Keratinocyte (primary cell): ENCODE measurements around the gene TMEM129. TPM values are rescaled to one million over a fixed set of nuclear protein-coding genes. Genes with fewer than 3 reads are reported as not detected.

Source experiments
- DNase-seq: peaks from one replicate; pipeline ENCODE4 v3.0.0-alpha.2; 2011; ENCODE audit warnings: low read depth, missing footprints, low spot score
- FAIRE-seq: peaks from 2 replicates; lab custom pipeline; 2011; peaks lifted over from hg19 to GRCh38; lab: Jason Lieb, UNC
- H2AFZ ChIP-seq: 2 replicates; pipeline ENCODE4 v1.6.0; 2012; ENCODE audit warnings: low read length, control low read depth, inconsistent platforms; ENCODE audit not compliant: control insufficient read depth
- H3K27ac ChIP-seq: 2 replicates; pipeline ENCODE4 v1.5.1; 2011; ENCODE audit warnings: low read length; ENCODE audit not compliant: control insufficient read depth, insufficient read depth
- H3K27me3 ChIP-seq: 3 replicates; pipeline ENCODE4 v1.6.0; 2011; ENCODE audit warnings: low read length; ENCODE audit not compliant: control insufficient read depth, insufficient read depth; ENCODE audit errors: extremely low read depth
- H3K36me3 ChIP-seq, 2 experiments: 2 replicates in 1 of 2; 3 replicates in 1 of 2; pipeline ENCODE4 v1.5.1; 2011; ENCODE audit warnings: low read length in 2 of 2, mild to moderate bottlenecking in 1 of 2; ENCODE audit not compliant: control insufficient read depth in 2 of 2, insufficient read depth in 2 of 2; ENCODE audit errors: extremely low read depth in 1 of 2
- H3K4me1 ChIP-seq: 3 replicates; pipeline ENCODE4 v1.5.1; 2011; ENCODE audit warnings: low read length; ENCODE audit not compliant: control insufficient read depth, insufficient read depth; ENCODE audit errors: extremely low read depth
- H3K4me2 ChIP-seq: 3 replicates; pipeline ENCODE4 v1.6.0; 2011; ENCODE audit warnings: low read depth, low read length; ENCODE audit not compliant: control insufficient read depth, insufficient read depth; ENCODE audit errors: extremely low read depth
- H3K4me3 ChIP-seq, 3 experiments: fragments of 200-600 bp in 1 of 3; sonication (generic) in 1 of 3; 2 replicates in 2 of 3; 3 replicates in 1 of 3; pipeline ENCODE4 v1.5.1; 2011 to 2016; ENCODE audit warnings: low read length in 3 of 3, mild to moderate bottlenecking in 3 of 3, control low read depth in 2 of 3, inconsistent platforms in 1 of 3, low read depth in 1 of 3, mixed read lengths in 1 of 3, mixed run types in 1 of 3, moderate library complexity in 1 of 3; ENCODE audit not compliant: control insufficient read depth in 2 of 3, insufficient read depth in 2 of 3; ENCODE audit errors: extremely low read depth in 1 of 3
- H3K79me2 ChIP-seq: 2 replicates; pipeline ENCODE4 v1.6.0; 2012; ENCODE audit warnings: low read length; ENCODE audit not compliant: control insufficient read depth, insufficient read depth
- H3K9ac ChIP-seq: 3 replicates; pipeline ENCODE4 v1.6.0; 2011; ENCODE audit warnings: low read length; ENCODE audit not compliant: control insufficient read depth, insufficient read depth; ENCODE audit errors: extremely low read depth
- H3K9me1 ChIP-seq: 3 replicates; pipeline ENCODE4 v1.6.0; 2011; ENCODE audit warnings: low read length; ENCODE audit not compliant: control insufficient read depth, insufficient read depth; ENCODE audit errors: extremely low read depth
- H3K9me3 ChIP-seq: 2 replicates; pipeline ENCODE4 v1.5.1; 2012; ENCODE audit warnings: low read depth, low read length; ENCODE audit not compliant: control insufficient read depth
- H4K20me1 ChIP-seq: 3 replicates; pipeline ENCODE4 v1.6.0; 2011; ENCODE audit warnings: low read length; ENCODE audit not compliant: control insufficient read depth, insufficient read depth; ENCODE audit errors: extremely low read depth
- EZH2 ChIP-seq: IDR thresholded peaks from one replicate; pipeline ENCODE4 v1.6.1; 2012; ENCODE audit warnings: inconsistent platforms, mild to moderate bottlenecking, low read length, moderate library complexity
- dilution Hi-C: fragments of 300-500 bp; cut with MboI; formaldehyde crosslinking; loops from one replicate; pipeline ENCODE4 v1.7.0; 2020; ENCODE audit warnings: low sequenced_read_pairs; ENCODE audit not compliant: extremely low pct_ligation_motif_present
- polyA plus RNA-seq, 5 experiments: library from polyadenylated mRNA; depleted of rRNA in 3 of 5; stranded (reverse) in 3 of 5; stranded (forward) in 1 of 5; unstranded in 1 of 5; fragments of >200 nt; gene quantifications; 1 replicate in 1 of 5; 2 replicates in 3 of 5; 3 replicates in 1 of 5; pipeline versions ENCODE4 v1.2.1 to v1.2.3, GENCODE V29; 2011 to 2012; ENCODE audit warnings: missing spikeins in 2 of 5, low read depth in 1 of 5, low replicate concordance in 1 of 5
- TF ChIP-seq, protein P1 (sequence below), 3 experiments: IDR thresholded peaks in 1 of 3; conservative IDR thresholded peaks in 1 of 3; optimal IDR thresholded peaks in 1 of 3; 2 replicates in 2 of 3; 3 replicates in 1 of 3; pipeline versions ENCODE3 to v1.5.1; 2011; ENCODE audit warnings: low read length in 3 of 3, mild to moderate bottlenecking in 3 of 3, moderate library complexity in 2 of 3, control low read depth in 1 of 3, inconsistent platforms in 1 of 3; ENCODE audit not compliant: insufficient read depth in 2 of 3; ENCODE audit errors: extremely low read depth in 1 of 3

Gene TMEM129
- polyA plus RNA-seq, 1 donor (not counting 4 experiments of a cell fraction or from before 2014, with no cell fraction given), result 11.7 TPM

DNA sequence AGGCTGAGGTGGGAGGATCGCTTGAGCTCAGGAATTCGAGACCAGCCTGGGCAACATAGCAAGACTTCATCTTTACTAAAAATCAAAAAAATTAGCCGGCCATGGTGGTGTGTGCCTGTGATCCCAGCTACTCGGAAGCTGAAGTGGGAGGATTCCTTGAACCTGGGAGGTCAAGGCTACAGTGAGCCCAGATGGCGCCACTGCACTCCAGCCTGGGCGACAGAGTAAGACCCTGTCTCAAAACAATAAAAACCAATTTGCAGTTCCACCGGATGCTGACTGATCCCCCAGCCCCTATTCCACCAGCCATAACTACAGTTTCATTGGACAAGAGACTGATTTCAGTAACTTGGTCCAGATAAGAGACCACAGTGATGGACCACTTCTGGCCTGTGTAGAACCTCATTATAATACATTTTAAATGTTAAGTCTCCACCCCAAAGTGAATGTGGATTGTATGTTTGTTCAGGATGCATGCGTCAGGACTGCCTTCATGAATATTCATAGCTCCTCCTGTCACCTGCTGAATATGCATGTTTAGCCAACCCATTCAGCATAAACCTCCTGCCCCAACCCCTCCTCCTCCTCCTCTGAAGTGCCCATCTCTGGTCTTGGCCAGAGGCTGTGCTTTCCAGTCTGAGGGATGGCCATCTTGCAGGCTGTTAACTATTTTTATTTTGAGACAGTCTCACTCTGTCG lies 6.7 kb downstream of the TMEM129 start:
- Histone ChIP-seq H3K27me3 (no peaks in the 10 kb centered on the region), H4K20me1 (peaks cover 4% of the 10 kb centered on the region), H3K9me1 (no peaks in the 10 kb centered on the region), H3K9ac (no peak overlapping the region), H3K36me3 (peaks cover 7 to 19% of the 10 kb centered on the region in 2 experiments), H3K27ac (no peak overlapping the region), H3K9me3 (no peaks in the 10 kb centered on the region), H3K79me2 (peaks cover 61% of the 10 kb centered on the region), H3K4me3 (no peak overlapping the region), H3K4me2 (no peak overlapping the region), H3K4me1 (peaks cover 15% of the 10 kb centered on the region), H2AFZ (no peak overlapping the region)
- TF ChIP-seq EZH2, result no peak
- TF ChIP-seq, protein P1, sequence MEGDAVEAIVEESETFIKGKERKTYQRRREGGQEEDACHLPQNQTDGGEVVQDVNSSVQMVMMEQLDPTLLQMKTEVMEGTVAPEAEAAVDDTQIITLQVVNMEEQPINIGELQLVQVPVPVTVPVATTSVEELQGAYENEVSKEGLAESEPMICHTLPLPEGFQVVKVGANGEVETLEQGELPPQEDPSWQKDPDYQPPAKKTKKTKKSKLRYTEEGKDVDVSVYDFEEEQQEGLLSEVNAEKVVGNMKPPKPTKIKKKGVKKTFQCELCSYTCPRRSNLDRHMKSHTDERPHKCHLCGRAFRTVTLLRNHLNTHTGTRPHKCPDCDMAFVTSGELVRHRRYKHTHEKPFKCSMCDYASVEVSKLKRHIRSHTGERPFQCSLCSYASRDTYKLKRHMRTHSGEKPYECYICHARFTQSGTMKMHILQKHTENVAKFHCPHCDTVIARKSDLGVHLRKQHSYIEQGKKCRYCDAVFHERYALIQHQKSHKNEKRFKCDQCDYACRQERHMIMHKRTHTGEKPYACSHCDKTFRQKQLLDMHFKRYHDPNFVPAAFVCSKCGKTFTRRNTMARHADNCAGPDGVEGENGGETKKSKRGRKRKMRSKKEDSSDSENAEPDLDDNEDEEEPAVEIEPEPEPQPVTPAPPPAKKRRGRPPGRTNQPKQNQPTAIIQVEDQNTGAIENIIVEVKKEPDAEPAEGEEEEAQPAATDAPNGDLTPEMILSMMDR (optimal IDR thresholded peaks at IDR 0.05 in 1 of 3, IDR thresholded peaks at IDR 0.05 in 1 of 3, conservative IDR thresholded peaks at IDR 0.05 in 1 of 3; ENCODE audit: extremely low read depth in 1 of 3, insufficient read depth in 2 of 3, low read length in 3 of 3), result no peak
- DNase-seq (no peak), FAIRE-seq (peak; percentile 13)
- dilution Hi-C loops, result no loop called here

DNA sequence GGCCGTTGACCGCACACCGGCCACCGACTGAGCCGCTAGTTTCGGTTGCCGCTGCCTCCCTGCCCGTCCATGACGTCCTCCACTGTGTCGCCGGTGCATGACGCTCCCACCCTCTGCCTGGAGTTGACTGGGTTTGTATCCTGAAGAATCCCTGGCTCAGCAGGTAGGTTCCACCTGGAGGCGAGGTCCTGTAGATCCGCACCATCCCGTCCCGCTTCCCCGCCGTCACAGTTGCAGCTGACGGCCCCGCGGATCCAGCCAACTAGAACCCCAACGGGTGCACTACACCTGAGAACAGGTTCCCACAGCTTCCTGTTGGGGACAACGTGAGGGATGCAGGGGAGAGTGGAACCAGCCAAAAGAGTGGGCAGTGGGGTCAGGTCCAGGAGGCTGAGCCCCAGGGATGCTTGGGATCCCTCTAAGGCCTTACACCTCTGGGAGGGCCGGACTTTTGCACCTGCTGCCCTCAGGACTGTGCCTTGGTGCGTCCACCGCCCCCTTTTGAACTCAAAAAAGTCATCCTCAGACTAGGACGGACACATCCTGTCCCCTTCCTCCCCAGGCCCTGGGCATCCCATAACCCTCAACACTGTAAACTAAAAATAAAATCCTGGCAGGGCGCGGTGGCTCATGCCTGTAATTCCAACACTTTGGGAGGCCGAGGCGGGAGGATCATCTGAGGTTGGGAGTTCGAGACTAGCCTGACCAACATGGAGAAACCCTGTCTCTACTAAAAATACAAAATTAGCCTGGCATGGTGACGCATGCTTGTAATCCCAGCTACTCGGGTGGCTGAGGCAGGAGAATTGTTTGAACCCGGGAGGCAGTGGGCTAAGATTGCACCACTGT lies 7.9 kb downstream of the TMEM129 start:
- peaks cover 9% of the 10 kb centered on the region for H4K20me1 ChIP-seq
- H3K4me2 ChIP-seq, result peak overlapping the region; percentile 88
- H3K4me3 ChIP-seq, result peak overlapping the region; percentile 67 to 96 (median 83)
- peak overlapping the region; percentile 94 for H3K9ac ChIP-seq
- dilution Hi-C loops, result no loop called here
- peaks cover 6 to 18% of the 10 kb centered on the region in 2 experiments for H3K36me3 ChIP-seq
- no peaks in the 10 kb centered on the region for H3K9me1 ChIP-seq
- no peaks in the 10 kb centered on the region for H3K27me3 ChIP-seq
- peaks cover 26% of the 10 kb centered on the region for H3K4me1 ChIP-seq
- FAIRE-seq (no peak), DNase-seq (no peak)
- no peaks in the 10 kb centered on the region for H3K9me3 ChIP-seq
- H3K79me2 ChIP-seq, result peaks cover 64% of the 10 kb centered on the region
- peak overlapping the region; percentile 96 for H3K27ac ChIP-seq
- H2AFZ ChIP-seq, result peak overlapping the region; percentile 93
- no peak for TF ChIP-seq EZH2
